GM18867 (cell line): ENCODE data around the gene EYA2.
"Not testable (repeated sequence)": the region's sequence is repeated elsewhere in the genome, so short reads cannot be mapped to it uniquely, and the experiment has no call there.

ENCODE experiments used
- ATAC-seq: cut with Tn5 transposase; IDR thresholded peaks from one replicate; pipeline ENCODE4 v1.9.1; 2021; ENCODE audit warnings: mild to moderate bottlenecking, moderate library complexity; ENCODE audit not compliant: unreplicated experiment

EYA2 gene

DNA sequence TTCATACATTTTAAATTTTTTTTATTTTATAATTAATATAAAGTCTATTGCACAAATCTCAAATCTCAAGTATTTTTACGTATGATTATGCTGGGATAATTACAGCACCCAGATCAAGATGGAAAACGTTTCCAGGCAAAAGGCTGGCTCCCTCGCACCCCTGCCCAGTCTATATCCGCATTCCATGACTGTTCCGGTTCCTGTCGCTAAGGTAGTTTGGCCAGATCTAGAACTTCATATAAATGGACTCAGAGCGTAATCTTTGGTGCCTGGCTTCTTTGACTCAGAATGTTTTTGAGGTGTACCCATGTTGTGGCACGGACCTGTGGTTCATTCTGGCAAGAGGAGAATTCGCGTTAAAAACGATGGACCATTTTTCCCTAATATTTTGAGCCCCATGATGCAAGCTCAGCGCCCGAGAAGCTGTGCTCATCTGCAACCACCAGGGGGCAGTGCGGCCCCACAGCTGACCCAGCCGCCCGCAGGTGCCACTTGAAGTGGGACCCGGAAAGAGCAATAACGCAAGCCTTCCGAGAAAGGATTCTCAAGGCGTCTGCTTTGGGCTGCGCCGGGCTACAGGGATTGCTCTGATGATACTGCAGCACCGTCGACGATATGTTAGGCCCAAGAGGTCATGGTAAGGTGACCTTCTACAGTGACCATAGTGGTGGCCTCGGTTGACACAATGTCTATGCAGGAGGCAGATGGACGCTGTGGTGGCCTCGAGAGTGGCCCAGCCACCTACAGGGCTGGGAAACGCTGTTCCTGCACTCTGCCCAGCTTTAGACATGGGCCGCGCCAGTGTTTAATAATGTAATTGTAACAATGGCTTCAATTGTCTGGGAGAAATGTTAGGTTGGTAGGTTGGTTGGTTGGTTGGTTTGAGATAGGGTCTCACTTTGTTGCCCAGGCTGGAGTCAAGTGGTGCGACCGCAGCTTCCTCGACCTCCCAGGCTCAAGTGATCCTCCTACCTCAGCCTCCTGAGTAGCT is 301.7 kb downstream of the EYA2 start:
- peak; percentile 59 for ATAC-seq

DNA sequence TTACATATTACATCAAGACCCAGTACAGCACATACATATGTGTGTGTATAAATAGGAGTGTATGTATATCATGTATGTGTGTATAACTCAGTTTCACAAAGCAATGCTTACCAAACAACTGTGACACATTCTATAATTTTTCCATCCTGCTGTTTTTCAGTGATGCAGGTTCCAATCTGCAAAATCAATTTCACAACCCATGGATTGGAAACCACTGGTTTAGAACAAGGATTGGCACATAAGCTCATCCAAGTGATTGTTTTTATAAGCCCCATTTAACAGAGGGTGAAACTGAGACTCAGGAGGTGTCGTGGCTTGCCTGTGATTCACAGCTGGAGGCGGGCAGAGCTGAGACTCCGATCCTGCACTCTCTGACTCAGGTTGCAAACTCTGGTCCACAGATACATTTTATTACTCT is 303.6 kb downstream of the EYA2 start:
- no peak for ATAC-seq

DNA sequence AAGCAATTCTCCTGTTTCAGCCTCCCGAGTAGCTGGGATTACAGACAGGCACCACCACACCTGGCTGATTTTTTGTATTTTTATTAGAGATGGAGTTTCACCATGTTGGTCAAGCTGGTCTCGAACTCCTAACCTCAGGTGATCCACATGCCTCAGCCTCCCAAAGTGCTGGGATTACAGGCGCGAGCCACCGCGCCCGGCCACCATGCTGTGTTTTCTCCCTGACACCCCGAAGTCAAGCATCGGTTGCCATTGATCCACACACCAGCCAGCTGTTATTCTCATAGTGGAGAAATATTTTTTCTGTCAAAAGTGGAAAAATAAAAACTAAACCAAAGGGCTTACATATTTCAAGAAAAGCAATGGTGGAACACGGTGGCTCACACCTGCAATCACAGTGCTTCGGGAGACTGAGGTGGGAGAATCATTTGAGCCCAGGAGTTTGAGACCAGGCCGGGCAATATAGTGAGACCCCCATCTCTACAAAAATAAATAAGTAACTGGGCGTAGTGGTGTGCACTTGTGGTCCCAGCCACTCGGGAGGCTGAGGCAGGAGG is 304.4 kb downstream of the EYA2 start:
- ATAC-seq = no peak

DNA sequence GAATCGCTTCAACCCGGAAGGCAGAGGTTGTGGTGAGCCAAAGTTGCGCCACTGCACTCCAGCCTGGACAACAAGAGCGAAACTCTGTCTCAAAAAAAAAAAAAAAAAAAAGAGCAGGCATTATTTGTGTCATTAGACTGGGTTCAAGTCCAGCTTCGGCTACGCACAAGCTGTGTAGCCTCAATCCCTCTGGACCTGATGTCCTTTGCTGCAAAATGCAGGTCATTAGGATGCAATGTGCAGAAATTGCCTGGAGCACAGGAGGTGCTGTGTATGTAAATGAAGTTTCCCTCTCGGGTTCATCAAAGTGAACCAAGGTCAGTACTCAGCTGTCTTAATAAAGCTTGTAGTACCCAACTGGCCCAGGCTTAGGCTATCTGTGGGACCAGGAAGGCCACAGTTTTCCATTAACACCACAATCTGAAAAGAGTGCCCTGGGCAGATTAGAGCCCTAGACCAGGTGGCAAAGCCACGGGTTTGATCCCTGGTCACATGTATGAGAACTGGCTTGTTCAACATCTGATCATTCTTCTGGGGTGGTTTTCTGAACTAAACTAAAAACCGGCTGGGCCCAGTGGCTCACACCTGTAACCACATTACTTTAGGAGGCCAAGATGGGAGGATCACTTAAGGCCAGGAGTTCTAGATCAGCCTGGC is 306.6 kb downstream of the EYA2 start:
- ATAC-seq = no peak

DNA sequence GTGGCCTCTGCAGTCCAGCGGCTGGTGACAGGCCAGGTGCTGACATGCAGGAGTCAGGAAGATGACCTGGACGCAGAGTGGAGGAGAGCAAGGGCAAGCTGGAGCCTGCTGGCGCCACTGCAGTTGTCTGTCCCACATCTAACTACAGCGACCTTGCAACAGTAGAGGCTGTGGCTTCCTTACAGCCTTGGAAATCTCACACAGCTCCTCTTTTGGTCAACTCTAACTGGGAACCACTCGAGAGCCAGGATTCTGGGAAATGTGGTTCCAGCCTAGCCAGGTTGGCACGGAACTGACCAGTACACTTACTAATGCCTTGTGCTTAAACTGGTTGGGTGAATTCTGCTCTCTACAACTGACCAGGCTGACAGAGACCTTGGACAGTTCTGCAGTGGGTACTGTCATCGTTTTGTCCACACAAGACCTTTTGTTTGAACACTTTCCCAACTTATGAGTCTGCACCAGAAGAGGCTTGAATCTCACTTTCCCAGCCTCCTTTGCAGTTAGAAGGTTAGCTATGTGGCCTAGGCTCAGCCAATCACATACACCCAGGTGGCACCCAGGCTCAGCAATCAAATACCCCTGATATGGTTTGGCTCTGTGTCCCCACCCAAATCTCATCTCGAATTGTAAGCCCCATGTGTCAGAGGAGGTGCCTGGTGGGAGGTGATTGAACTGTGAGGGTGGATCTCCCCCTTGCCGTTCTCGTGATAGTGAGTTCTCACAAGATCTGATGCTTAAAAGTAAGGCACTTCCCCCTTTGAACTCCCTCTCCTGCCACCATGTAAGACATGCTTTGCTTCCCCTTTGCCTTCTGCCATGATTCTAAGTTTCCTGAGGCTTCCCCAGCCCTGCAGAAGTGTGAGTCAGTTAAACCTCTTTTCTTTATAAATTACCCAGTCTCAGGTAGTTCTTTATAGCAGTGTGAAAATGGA is 308.4 kb downstream of the EYA2 start:
- ATAC-seq = no peak

DNA sequence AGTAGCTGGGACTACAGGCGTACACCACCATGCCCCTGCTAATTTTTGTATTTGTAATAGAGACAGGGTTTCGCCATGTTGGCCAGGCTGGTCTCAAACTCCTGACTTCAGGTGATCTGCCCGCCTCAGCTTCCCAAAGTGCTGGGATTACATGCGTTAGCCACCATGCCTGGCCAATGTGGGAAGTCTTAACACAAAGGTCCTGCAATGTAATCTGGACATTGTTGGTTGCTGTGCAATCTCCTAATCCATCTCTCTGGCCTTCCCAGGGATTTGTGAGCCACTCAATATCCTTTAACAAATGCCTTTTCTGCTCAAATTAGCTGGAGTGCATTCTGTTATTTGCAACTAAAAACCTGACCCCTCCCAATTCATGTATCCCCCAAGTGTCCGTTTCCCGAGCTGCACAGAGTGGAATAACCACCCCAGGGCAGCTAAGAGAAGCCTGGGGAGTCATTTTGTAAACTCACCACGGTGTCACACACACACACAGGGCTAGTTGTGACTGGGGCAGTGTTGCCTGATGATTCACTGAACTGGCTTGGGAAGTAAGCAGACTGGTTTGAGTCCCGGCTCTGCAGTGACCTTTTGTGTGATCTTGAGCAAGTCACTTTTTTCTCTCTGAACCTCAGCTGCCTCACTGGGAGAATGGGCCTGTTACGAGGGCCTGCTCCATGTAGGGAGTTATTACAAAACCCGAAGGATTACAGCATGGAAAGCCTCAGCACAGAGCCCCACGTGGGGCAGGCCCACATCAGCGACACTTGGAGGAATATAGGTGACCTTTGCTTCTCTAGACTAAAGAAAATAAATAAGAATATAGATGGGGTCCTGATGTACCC is 309.6 kb downstream of the EYA2 start:
- ATAC-seq = no peak

DNA sequence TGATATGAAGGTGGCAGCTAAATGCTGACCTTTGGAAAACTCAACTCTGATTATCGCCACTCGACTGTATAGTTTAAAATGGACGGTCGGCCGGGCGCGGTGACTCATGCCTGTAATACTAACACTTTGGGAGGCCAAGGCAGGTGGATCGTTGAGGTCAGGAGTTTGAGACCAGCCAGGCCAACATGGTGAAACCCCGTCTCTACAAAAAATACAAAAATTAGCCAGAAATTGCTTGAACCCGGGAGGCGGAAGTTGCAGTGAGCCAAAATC is 310.1 kb downstream of the EYA2 start:
- not testable (repeated sequence) for ATAC-seq

DNA sequence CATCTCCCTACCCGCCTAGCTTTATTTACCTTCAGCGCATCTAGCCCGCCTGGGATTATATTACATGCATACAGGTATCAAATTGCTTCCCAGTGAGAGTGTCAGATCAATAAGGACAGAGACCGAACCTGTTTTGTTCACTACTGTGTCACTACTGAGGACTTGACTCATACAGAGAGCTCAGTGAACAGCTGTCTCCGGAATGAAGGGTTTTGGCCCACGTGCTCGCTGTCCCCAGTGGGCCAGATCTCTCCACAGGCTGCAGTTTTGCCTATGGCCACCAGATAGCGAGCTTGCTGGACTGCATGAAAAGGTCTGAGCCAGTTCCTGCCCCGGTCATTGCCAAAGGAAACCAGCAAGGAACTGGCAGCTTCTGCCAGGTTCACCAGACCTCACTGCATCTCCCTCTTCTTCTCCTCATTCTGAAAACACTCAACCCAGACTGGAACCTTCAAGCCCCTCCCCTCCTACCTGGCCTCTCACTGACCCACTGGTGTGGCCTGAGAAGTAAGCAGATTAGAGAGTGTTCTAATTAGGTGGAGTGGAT is 311.0 kb downstream of the EYA2 start:
- no peak for ATAC-seq

DNA sequence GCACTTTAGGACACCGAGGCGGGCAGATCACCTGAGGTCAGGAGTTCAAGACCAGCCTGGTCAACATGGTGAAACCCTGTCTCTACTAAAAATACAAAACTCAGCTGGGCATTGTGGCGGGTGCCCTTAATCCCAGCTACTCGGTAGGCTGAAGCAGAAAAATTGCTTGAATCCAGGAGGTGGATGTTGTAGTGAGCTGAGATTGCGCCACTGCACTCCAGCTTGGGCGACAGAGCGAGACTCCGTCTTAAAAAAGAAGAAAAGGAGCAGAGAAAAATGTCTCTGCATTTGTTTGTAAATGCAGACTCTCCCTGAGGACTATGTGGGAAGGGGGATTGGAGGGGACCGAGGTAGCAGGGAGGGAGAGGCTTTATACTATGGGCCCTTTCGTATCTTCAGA is 311.9 kb downstream of the EYA2 start:
- not testable (repeated sequence) for ATAC-seq

DNA sequence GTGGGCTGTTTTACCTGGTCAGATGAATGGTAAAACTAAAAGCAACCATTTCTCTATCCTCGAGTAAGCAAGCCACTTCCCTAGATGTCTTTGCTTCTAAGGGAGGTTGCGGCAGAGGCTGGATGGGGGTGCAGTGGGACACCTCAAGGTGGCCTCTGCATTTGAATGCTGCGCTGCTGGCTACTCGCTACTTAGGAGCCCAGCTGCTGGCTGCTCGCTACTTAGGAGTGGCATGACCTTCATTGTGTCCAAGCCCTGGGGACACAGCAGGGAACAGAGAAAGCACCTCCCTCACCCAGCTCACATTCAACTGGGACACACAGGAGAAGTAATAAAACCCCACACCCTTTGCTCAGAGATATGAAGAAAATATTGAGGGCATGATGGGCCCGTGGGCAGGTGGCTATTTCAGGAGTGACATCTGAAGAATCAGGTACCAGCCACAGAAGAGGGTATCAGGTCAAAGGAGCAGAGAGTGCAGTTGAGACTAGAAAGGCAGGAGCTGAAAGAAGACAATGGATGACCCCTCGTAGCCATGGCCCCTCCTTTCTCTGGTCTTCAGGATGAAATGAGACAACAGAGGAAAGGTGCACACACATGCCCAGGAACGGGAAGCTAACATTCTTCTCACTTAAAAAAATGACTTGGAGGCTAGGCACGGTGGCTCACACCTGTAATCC is 312.5 kb downstream of the EYA2 start:
- ATAC-seq = no peak

DNA sequence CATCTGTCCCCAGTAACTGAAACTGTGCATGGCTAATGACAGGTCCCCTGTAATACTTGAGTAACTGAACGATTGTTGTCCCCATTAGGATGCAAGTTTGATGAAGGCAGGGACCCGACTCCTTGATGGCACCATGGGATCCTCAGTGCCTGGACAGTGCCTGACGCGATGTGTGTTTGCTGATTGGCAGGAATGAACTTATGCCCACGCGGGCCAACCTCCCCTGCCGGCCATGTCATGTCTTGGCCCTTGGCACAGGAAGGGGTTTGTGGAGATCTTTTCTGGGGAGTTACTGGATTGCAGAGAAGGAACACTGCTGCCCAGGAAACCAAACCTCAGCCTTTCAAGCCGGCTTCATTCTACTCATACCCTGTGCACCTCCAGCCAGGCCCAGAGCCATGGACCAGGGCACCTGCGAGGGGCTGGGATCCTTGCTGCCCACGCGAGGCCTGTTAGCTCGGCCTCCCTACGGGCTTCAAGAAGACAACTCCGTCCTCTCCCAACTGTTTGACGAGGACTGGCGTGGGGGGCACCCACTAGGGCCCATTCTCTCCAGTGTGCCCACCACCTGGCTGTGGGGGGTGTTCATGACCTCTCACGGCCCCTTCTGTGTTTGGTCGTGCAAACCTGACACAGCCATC is 314.0 kb downstream of the EYA2 start:
- no peak for ATAC-seq

DNA sequence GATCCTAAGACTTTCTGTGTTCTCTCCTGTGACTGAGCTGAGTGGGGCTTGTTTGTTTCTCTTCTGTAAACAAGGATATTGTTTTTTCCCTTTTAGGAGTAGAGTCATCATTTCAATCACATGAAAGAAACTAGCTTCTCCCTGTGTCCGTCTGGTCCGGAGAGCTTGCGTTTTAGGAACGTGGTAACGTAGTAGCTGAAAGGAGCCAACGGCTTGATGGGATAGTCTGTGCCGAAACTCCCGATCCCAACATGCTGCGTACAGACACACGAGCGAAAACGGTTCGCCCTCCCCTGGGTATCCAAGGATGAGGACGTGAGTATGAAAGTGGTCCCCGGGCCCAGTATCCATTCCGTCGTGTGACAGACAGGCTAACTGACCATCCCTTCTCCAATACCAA is 315.3 kb downstream of the EYA2 start:
- ATAC-seq = no peak

DNA sequence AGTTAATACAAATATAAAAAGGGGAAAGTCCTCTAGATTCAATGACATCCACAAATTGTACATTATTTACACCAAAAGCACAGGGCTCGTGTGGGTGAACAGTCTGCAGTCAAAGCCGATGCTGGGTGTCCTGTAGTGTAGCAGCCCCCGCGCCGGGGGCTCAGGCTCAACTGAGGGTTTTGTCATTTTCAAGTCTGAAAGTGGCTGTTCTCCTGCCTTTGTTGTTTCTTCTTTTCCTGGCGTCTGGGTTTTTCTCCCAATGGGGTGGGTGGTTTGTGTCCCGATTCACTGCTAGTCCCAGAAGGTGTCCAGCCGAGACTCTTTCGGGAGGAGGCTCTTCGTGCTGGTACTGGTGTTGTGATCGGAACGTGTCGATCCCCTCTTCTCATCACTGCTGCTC is 315.8 kb downstream of the EYA2 start:
- no peak for ATAC-seq

DNA sequence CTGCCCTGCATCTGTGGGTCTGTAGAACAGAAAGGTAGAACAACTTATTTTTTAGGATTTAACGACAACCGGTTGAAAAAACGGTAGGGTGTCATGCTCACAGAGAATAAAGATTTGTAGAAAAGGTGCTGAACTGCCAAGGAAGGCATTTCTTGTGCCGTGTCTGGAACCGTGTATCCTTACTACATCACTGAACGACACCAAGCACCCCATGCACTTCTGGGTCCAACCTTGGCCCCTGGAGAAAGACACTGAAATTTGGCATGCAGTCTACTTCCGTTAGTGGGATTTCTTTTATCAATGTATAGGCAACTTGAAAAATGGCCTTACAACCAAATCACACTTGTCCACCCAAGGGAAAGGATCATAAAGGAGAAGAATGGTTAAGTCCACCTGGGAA is 316.4 kb downstream of the EYA2 start:
- ATAC-seq = no peak

DNA sequence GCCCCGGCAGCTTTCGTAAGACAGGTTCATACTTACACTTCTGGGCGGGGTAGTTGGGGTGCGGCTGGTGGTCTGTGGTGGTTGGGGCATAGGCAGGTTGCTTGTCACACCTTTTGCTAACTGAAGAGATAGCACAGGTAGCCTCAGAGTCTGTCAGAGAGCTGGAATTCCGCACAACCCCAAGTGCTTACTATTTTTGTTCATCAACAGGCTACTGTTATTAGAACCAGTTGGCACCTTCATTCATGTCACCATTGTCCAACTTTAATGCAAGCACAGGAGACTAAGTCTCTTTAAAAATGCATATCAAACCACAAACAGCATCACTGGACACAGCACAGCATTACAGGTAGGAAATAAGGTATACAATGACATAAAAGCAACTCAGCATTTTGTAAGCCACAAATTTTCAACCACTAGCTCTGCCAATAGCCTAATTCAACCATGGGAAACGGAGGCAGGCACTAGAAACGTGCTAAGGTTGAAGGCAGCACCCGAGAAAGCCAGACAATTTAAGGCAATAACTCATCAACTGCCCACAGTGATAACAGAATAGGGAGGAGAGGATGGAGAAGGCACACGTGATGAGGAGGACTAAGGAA is 318.1 kb downstream of the EYA2 start:
- no peak for ATAC-seq

DNA sequence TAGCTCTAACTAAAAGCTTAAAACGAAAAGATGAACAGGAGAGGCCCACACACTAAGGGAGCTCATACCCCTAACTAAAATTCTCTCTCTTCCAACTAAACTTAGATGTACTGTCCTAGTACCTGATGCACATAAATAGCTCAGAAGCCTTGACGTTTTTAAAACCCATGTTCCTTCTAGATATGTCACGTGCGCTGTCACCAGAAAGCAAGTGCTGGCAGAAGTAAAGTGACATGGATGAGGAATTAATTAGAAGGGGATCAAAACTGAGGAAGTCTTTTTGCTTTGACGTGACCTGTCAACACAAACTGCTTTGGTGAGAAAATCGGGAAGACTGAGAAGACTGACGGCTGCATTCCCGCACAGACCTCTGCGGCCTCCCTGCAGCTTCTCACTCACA is 319.3 kb downstream of the EYA2 start:
- ATAC-seq = no peak

DNA sequence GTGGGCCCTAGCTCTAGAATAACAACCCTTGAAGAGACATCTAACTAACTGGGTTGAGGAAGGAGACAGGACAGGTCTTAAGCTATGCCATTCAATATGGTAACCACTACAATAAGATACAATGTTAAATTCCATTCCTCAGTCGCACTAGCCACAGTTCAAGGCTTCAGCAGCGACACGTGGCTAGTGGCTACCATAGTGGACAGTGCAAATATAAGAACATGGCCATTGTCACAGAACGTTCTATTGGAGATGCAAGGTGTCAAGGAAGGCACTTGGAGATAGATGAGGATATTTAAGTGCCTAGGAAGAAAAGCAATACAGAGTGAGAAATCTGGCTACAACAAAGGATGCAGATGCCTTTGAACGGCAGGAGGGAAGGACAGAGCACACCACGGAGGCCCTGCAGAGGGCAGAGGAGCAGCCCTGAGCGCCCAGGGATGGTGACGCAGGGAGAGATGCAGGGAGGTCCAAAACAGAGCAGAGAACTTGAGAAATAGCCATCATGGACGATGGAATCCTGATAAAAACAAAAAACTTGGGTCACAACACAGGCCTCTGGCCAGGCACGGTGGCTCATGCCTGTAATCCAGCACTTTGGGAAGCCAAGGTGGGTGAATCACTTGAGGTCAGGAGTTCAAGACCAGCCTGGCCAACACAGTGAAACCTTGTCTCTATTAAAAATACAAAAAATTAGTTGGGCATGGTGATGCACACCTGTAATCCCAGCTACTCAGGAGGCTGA is 321.2 kb downstream of the EYA2 start:
- no peak for ATAC-seq
